H1 (cell line): Measurements from ENCODE around the gene GPR157. TPM values are rescaled to one million over a fixed set of nuclear protein-coding genes. Genes with fewer than 3 reads are reported as not detected.

Experiments
- CTCF ChIA-PET: fragments of 300-600 bp; sonication (Branson Sonifier 250); formaldehyde crosslinking; loops from one replicate; lab custom pipeline; 2021; ENCODE audit not compliant: partially characterized antibody; lab: Charles Lee
- POLR2A ChIA-PET: fragments of 300-600 bp; sonication (Branson Sonifier 250); formaldehyde crosslinking; loops from one replicate; lab custom pipeline; 2021; ENCODE audit warnings: inconsistent platforms; ENCODE audit not compliant: partially characterized antibody; lab: Charles Lee
- DNase-seq, 2 experiments: peaks; one replicate each; pipeline versions ENCODE4 v3.0.0 to v3.0.0-alpha.2; 2010 to 2022; ENCODE audit warnings: low spot score in 2 of 2, low read depth in 1 of 2, mixed read lengths in 1 of 2
- FAIRE-seq: peaks from 2 replicates; lab custom pipeline; 2011; peaks lifted over from hg19 to GRCh38; lab: Jason Lieb, UNC
- H2AFZ ChIP-seq: 2 replicates; pipeline ENCODE4 v1.8.1; 2012; ENCODE audit warnings: low read length, inconsistent platforms
- H2AK5ac ChIP-seq: 2 replicates; pipeline ENCODE4 v1.6.1; 2013; ENCODE audit warnings: low read depth, low read length
- H2BK120ac ChIP-seq: replicated peaks from 2 replicates; pipeline ENCODE3; 2013; ENCODE audit warnings: low read depth, low read length, inconsistent platforms
- H2BK12ac ChIP-seq: 2 replicates; pipeline ENCODE4 v1.6.1; 2013; ENCODE audit warnings: low read depth, low read length
- H2BK15ac ChIP-seq: 2 replicates; pipeline ENCODE4 v1.6.1; 2013; ENCODE audit warnings: low read length
- H2BK20ac ChIP-seq: 2 replicates; pipeline ENCODE4 v1.6.1; 2013; ENCODE audit warnings: low read length
- H2BK5ac ChIP-seq: 2 replicates; pipeline ENCODE4 v1.6.1; 2013; ENCODE audit warnings: low read depth, low read length
- H3K14ac ChIP-seq: 2 replicates; pipeline ENCODE4 v1.6.1; 2013; ENCODE audit warnings: inconsistent platforms; ENCODE audit not compliant: insufficient read length
- H3K18ac ChIP-seq: 2 replicates; pipeline ENCODE4 v1.6.1; 2013; ENCODE audit warnings: low read length; ENCODE audit errors: extremely low read depth
- H3K23ac ChIP-seq: 2 replicates; pipeline ENCODE4 v1.6.1; 2013; ENCODE audit warnings: inconsistent platforms; ENCODE audit not compliant: insufficient read length
- H3K23me2 ChIP-seq: 2 replicates; pipeline ENCODE4 v1.6.1; 2013; ENCODE audit warnings: low read depth, low read length
- H3K27ac ChIP-seq: 2 replicates; pipeline ENCODE4 v1.6.1; 2011; ENCODE audit warnings: low read depth, low read length, inconsistent platforms
- H3K27me3 ChIP-seq, 4 experiments: replicated peaks in 1 of 4; 1 replicate in 1 of 4; 2 replicates in 3 of 4; pipeline versions ENCODE4 v1.6.1 to v1.8.1; 2011 to 2013; ENCODE audit warnings: low read length in 3 of 4, mild to moderate bottlenecking in 3 of 4, inconsistent platforms in 2 of 4, mixed read lengths in 2 of 4, moderate library complexity in 1 of 4; ENCODE audit not compliant: control insufficient read depth in 3 of 4, insufficient read depth in 3 of 4; ENCODE audit errors: extremely low read depth in 1 of 4
- H3K36me3 ChIP-seq, 4 experiments: 2 replicates each; pipeline versions ENCODE4 v1.6.1 to v1.8.1; 2011 to 2013; ENCODE audit warnings: mild to moderate bottlenecking in 4 of 4, low read length in 3 of 4, moderate library complexity in 2 of 4, control low read depth in 1 of 4, inconsistent platforms in 1 of 4; ENCODE audit not compliant: insufficient read depth in 4 of 4, control insufficient read depth in 2 of 4
- H3K4ac ChIP-seq: replicated peaks from 2 replicates; pipeline ENCODE3; 2013; ENCODE audit warnings: low read length, low read depth, mixed read lengths, inconsistent platforms; ENCODE audit not compliant: insufficient read length
- H3K4me1 ChIP-seq, 4 experiments: replicated peaks in 1 of 4; 1 replicate in 1 of 4; 2 replicates in 3 of 4; pipeline versions ENCODE4 v1.6.1 to v1.8.1; 2011 to 2013; ENCODE audit warnings: low read length in 3 of 4, inconsistent platforms in 2 of 4, mixed read lengths in 1 of 4; ENCODE audit not compliant: insufficient read depth in 4 of 4, control insufficient read depth in 3 of 4
- H3K4me2 ChIP-seq, 2 experiments: 2 replicates each; pipeline versions ENCODE4 v1.6.1 to v1.8.1; 2011 to 2013; ENCODE audit warnings: low read depth in 2 of 2, low read length in 2 of 2, control low read depth in 1 of 2, inconsistent platforms in 1 of 2, mild to moderate bottlenecking in 1 of 2; ENCODE audit not compliant: insufficient read depth in 1 of 2
- H3K4me3 ChIP-seq, 4 experiments: fragments of 200-600, 300-600 bp in 1 of 4; sonication (generic), shearing (Covaris generic), sonication (Bioruptor Twin) in 1 of 4; 2 replicates each; pipeline versions ENCODE4 v1.5.1 to v1.8.1; 2011 to 2016; ENCODE audit warnings: low read length in 4 of 4, low read depth in 3 of 4, control low read depth in 2 of 4, inconsistent platforms in 2 of 4, mild to moderate bottlenecking in 2 of 4, mixed read lengths in 1 of 4, moderate library complexity in 1 of 4; ENCODE audit not compliant: insufficient read depth in 2 of 4; ENCODE audit errors: extremely low read depth in 1 of 4
- H3K56ac ChIP-seq: replicated peaks from 2 replicates; pipeline ENCODE3; 2013; ENCODE audit warnings: low read depth, mild to moderate bottlenecking, mixed read lengths, low read length, inconsistent platforms; ENCODE audit not compliant: insufficient read length
- H3K79me1 ChIP-seq: 2 replicates; pipeline ENCODE4 v1.6.1; 2013; ENCODE audit warnings: low read depth, low read length, control low read depth
- H3K79me2 ChIP-seq, 2 experiments: 2 replicates each; pipeline versions ENCODE4 v1.6.1 to v1.8.1; 2012 to 2013; ENCODE audit warnings: low read length in 2 of 2, mild to moderate bottlenecking in 2 of 2, inconsistent platforms in 1 of 2; ENCODE audit not compliant: insufficient read depth in 2 of 2, control insufficient read depth in 1 of 2
- H3K9ac ChIP-seq, 4 experiments: replicated peaks in 1 of 4; 1 replicate in 1 of 4; 2 replicates in 3 of 4; pipeline versions ENCODE4 v1.6.1 to v1.8.1; 2011 to 2013; ENCODE audit warnings: low read depth in 3 of 4, low read length in 3 of 4, control low read depth in 2 of 4, mild to moderate bottlenecking in 2 of 4, moderate library complexity in 2 of 4, inconsistent platforms in 1 of 4; ENCODE audit errors: extremely low read depth in 1 of 4
- H3K9me3 ChIP-seq, 2 experiments: 2 replicates each; pipeline versions ENCODE4 v1.6.1 to v1.8.1; 2012 to 2013; ENCODE audit warnings: mild to moderate bottlenecking in 2 of 2, moderate library complexity in 2 of 2, control low read depth in 1 of 2, inconsistent platforms in 1 of 2, low read depth in 1 of 2, low read length in 1 of 2, mixed read lengths in 1 of 2; ENCODE audit not compliant: insufficient read depth in 2 of 2
- H4K20me1 ChIP-seq, 2 experiments: replicated peaks in 1 of 2; 2 replicates each; pipeline versions ENCODE3 to v1.8.1; 2011 to 2013; ENCODE audit warnings: inconsistent platforms in 2 of 2, low read length in 2 of 2, mild to moderate bottlenecking in 1 of 2; ENCODE audit not compliant: insufficient read depth in 2 of 2, control insufficient read depth in 1 of 2
- H4K5ac ChIP-seq: 2 replicates; pipeline ENCODE4 v1.6.1; 2013; ENCODE audit warnings: low read length, low read depth, mixed read lengths, inconsistent platforms; ENCODE audit not compliant: insufficient read length
- H4K8ac ChIP-seq: 2 replicates; pipeline ENCODE4 v1.8.0; 2013; ENCODE audit warnings: mild to moderate bottlenecking, moderate library complexity, low read length, inconsistent platforms; ENCODE audit not compliant: insufficient read depth; ENCODE audit errors: extremely low read depth
- H4K91ac ChIP-seq: replicated peaks from 2 replicates; pipeline ENCODE3; 2013; ENCODE audit warnings: low read length, mixed read lengths, inconsistent platforms; ENCODE audit not compliant: insufficient read length
- CEBPB ChIP-seq: IDR thresholded peaks from 2 replicates; pipeline ENCODE4 v1.6.1; 2012; ENCODE audit warnings: low read depth, low read length
- CREB1 ChIP-seq: IDR thresholded peaks from 2 replicates; pipeline ENCODE4 v1.6.1; 2012; ENCODE audit warnings: inconsistent platforms
- EP300 ChIP-seq, 2 experiments: IDR thresholded peaks; 1 replicate in 1 of 2; 2 replicates in 1 of 2; pipeline ENCODE4 v1.6.1; 2011 to 2012; ENCODE audit warnings: low read depth in 2 of 2, low read length in 2 of 2, mild to moderate bottlenecking in 2 of 2, borderline replicate concordance in 1 of 2, inconsistent platforms in 1 of 2, moderate library complexity in 1 of 2
- EZH2 ChIP-seq: fragments of 200-600 bp; sonication (generic); IDR thresholded peaks from 2 replicates; pipeline ENCODE4 v1.7.1; 2012; ENCODE audit warnings: low read depth, mild to moderate bottlenecking, moderate library complexity, low read length, inconsistent platforms; ENCODE audit not compliant: severe bottlenecking
- PHF8 ChIP-seq: fragments of 200-600 bp; sonication (generic); conservative IDR thresholded peaks from 2 replicates; pipeline ENCODE4 v1.7.1; 2012; ENCODE audit warnings: low read depth, mild to moderate bottlenecking, inconsistent platforms, low read length, moderate library complexity
- POLR2AphosphoS5 ChIP-seq: IDR thresholded peaks from 2 replicates; pipeline ENCODE4 v1.6.1; 2011; ENCODE audit warnings: low read depth, low read length
- RAD21 ChIP-seq, 2 experiments: IDR thresholded peaks in 1 of 2; conservative IDR thresholded peaks in 1 of 2; 2 replicates each; pipeline ENCODE4 v1.6.1; 2011; ENCODE audit warnings: low read depth in 2 of 2, low read length in 2 of 2, improper control_type of control experiment in 1 of 2, inconsistent platforms in 1 of 2, mild to moderate bottlenecking in 1 of 2, moderate library complexity in 1 of 2
- RBBP5 ChIP-seq: IDR thresholded peaks from 2 replicates; pipeline ENCODE4 v1.7.1; 2012; ENCODE audit warnings: low read depth, mild to moderate bottlenecking, inconsistent platforms, low read length, moderate library complexity, borderline replicate concordance
- SAP30 ChIP-seq: fragments of 300-600 bp; sonication (generic); IDR thresholded peaks from 2 replicates; pipeline ENCODE4 v1.7.1; 2012; ENCODE audit warnings: low read length, moderate library complexity, mild to moderate bottlenecking, inconsistent platforms; ENCODE audit not compliant: insufficient read depth, insufficient replicate concordance
- SRF ChIP-seq: IDR thresholded peaks from 2 replicates; pipeline ENCODE4 v1.6.1; 2011; ENCODE audit warnings: mild to moderate bottlenecking, low read depth, low read length, moderate library complexity
- TBP ChIP-seq: IDR thresholded peaks from 2 replicates; pipeline ENCODE4 v1.6.1; 2011; ENCODE audit warnings: low read depth, low read length, improper control_type of control experiment
- TEAD4 ChIP-seq: IDR thresholded peaks from 2 replicates; pipeline ENCODE4 v1.6.1; 2012; ENCODE audit warnings: low read depth, low read length, inconsistent platforms, mixed read lengths
- WGBS, 2 experiments: shearing (Covaris generic) in 1 of 2; methylation state at CpG; one replicate each; pipeline versions ENCODE4 v1.1.6 to v1.1.7; 2013 to 2015; ENCODE audit warnings: low lambda C conversion rate in 2 of 2, mixed read lengths in 2 of 2, inconsistent platforms in 1 of 2, low coverage in 1 of 2, missing lambda C conversion rate in 1 of 2; ENCODE audit not compliant: insufficient replicate concordance in 2 of 2, insufficient coverage in 1 of 2, insufficient read length in 1 of 2; ENCODE audit errors: extremely low coverage in 1 of 2, missing lambda C conversion rate in 1 of 2; 5-methylcytosine and 5-hydroxymethylcytosine counted together
- polyA plus RNA-seq, 7 experiments: library from polyadenylated mRNA; depleted of rRNA in 3 of 7; stranded (reverse) in 5 of 7; unstranded in 2 of 7; fragments of >200 nt in 5 of 7; fragments of 200-250 nt in 2 of 7; gene quantifications; 1 replicate in 5 of 7; 2 replicates in 1 of 7; 4 replicates in 1 of 7; pipeline versions ENCODE4 v1.2.1 to v1.2.3, GENCODE V29; 2011 to 2013; ENCODE audit warnings: missing spikeins in 2 of 7, mixed read lengths in 2 of 7
- total RNA-seq: library from RNA; stranded (reverse); fragmentation: NEBNext Ultra II Directional; extraction: Animal tissue kit (Norgen Biotek cat#: 25700); gene quantifications from 2 replicates; pipeline ENCODE4 v1.2.1, GENCODE V29; 2021

GPR157 gene
- total and polyA plus RNA-seq, 2 of the 8 experiments (the other 6 are each of a cell fraction or from before 2014, with no cell fraction given), result 1.0 to 11.0 TPM

DNA sequence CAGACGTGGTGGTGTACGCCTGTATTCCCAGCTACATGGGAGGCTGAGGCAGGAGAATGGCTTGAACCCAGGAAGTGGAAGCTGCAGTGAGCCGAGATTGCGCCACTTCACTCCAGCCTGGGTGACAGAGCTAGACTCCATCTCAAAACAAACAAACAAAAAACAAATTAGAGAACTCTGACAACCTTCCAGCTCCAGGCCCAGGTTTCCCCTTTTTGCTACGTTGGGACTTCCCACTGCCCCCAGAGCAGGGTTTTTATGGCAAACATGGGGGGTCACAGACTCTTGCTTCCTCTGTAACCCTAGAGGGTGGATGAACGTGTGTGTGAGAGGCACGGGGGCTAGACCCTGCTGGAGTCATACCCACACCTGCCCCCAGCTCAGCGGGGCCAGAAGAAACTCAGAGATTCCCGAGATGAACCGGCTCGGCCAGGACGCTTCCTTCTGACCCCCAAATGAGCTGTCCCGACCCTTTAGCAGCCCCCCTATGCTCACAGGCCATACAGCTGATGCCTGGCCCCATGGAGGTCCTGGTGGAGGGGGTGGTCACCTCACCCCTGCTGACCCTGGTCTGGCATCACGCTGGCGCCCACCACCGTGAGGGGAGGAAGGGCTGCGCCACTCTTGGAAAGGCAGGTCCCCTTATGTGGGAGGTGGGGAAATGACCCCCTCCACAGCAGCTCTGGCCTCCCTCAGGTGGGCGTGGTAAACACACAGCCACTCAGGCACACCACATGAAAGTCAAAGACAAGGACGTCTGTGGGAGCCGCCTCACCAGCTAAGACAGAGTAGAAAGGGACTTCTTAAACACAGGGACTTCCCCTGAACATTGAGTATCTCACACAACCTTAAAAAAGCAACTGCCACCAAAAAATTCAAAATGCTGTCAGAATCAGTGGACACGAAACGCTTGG is 7.1 kb downstream of the GPR157 start:
- H2BK5ac ChIP-seq, result no peak overlapping the region
- no peak overlapping the region for H3K14ac ChIP-seq
- no peaks in the 10 kb centered on the region for H3K23me2 ChIP-seq
- no peak for FAIRE-seq
- no peak overlapping the region for H2AK5ac ChIP-seq
- no peak overlapping the region for H3K56ac ChIP-seq
- H4K5ac ChIP-seq, result no peak overlapping the region
- no peaks in the 10 kb centered on the region for H3K79me1 ChIP-seq
- H3K4me2 ChIP-seq, result no peak overlapping the region
- H4K91ac ChIP-seq, result no peak overlapping the region
- H3K23ac ChIP-seq, result no peak overlapping the region
- H3K4me3 ChIP-seq, result no peak overlapping the region
- ChIA-PET POLR2A (no interaction called here), CTCF (interaction anchor here (0.8 to 3.5 kb wide), 7 partner anchors 10 to 168 kb away, joined by 3 to 21 read pairs (median 4); partner anchors contain the start of gene H6PD)
- H3K4me1 ChIP-seq, result 0 out of 7 replicates have a peak, but pooled peaks cover 0 to 2% (median 0%) of the 10 kb centered on the region in 4 experiments
- H2AFZ ChIP-seq, result no peak overlapping the region
- no peak overlapping the region for H3K27ac ChIP-seq
- H2BK12ac ChIP-seq, result no peak overlapping the region
- no peak overlapping the region for H3K9ac ChIP-seq
- no peaks in the 10 kb centered on the region for H3K27me3 ChIP-seq
- 92% methylated on average over 22 of the region's 22 CpGs; no CpG with 5 or more reads in 1 of the 2 experiments for WGBS, 2 experiments
- DNase-seq, result no peak
- H3K18ac ChIP-seq, result no peak overlapping the region
- no peaks in the 10 kb centered on the region for H3K9me3 ChIP-seq
- no peak overlapping the region for H3K4ac ChIP-seq
- H2BK20ac ChIP-seq, result no peak overlapping the region
- no peaks in the 10 kb centered on the region for H3K79me2 ChIP-seq
- no peaks in the 10 kb centered on the region for H4K20me1 ChIP-seq
- no peak overlapping the region for H4K8ac ChIP-seq
- no peak overlapping the region for H2BK120ac ChIP-seq
- H3K36me3 ChIP-seq, result no peaks in the 10 kb centered on the region
- H2BK15ac ChIP-seq, result no peak overlapping the region
- TF ChIP-seq TBP (no peak), TEAD4 (no peak), POLR2AphosphoS5 (no peak), RBBP5 (no peak), PHF8 (no peak), SRF (no peak), SAP30 (no peak), EZH2 (no peak), CEBPB (no peak), EP300 (IDR thresholded peaks at IDR 0.05; ENCODE audit: borderline replicate concordance in 1 of 2, low read depth in 2 of 2, low read length in 2 of 2) (no peak), RAD21 (IDR thresholded peaks at IDR 0.05 in 1 of 2, conservative IDR thresholded peaks at IDR 0.05 in 1 of 2; ENCODE audit: low read depth in 2 of 2, low read length in 2 of 2) (no peak), CREB1 (no peak)
